ENCODE measurements around the gene CPED1. TPM values are rescaled to one million over a fixed set of nuclear protein-coding genes. Genes with fewer than 3 reads are reported as not detected.
"Not testable (repeated sequence)": the region's sequence is repeated elsewhere in the genome, so short reads cannot be mapped to it uniquely, and the experiment has no call there.

The CPED1 gene
- total RNA-seq, 2 experiments from 2014 or later = not detected

- H4K20me1 ChIP-seq (ENCODE audit: insufficient read depth, low read length); H3K27ac ChIP-seq (ENCODE audit: low read depth, low read length, poor library complexity, severe bottlenecking); H2AFZ ChIP-seq (ENCODE audit: low read length); H3K9me2 ChIP-seq (ENCODE audit: insufficient read depth, low read length); DNase-seq (ENCODE audit: low spot score); H3K9me3 ChIP-seq (ENCODE audit: low read length); H3K4me1 ChIP-seq (ENCODE audit: insufficient read depth, low read length, poor library complexity, severe bottlenecking); H3K4me2 ChIP-seq (ENCODE audit: low read length); intact Hi-C loops (cut with micrococcal nuclease; ENCODE audit: unreplicated experiment); H3K4me3 ChIP-seq (ENCODE audit: low read depth, low read length, poor library complexity, severe bottlenecking); POLR2A ChIA-PET; BruUV-seq (replicated peaks); H3K36me3 ChIP-seq (ENCODE audit: insufficient read depth, low read length); H3K79me2 ChIP-seq (ENCODE audit: insufficient read depth, low read depth, low read length); CTCF ChIA-PET (ENCODE audit: unreplicated experiment): not testable (repeated sequence)
These were observed 48.8 kb downstream of the CPED1 start for GRCh38 chr7:121037329-121037728.

- Histone ChIP-seq H3K36me3 (ENCODE audit: insufficient read depth, low read length) (no peaks in the 10 kb centered on the region), H3K4me1 (ENCODE audit: insufficient read depth, low read length, poor library complexity, severe bottlenecking) (no peaks in the 10 kb centered on the region), H3K4me2 (ENCODE audit: low read length) (no peak overlapping the region), H4K20me1 (ENCODE audit: insufficient read depth, low read length) (no peaks in the 10 kb centered on the region), H3K4me3 (ENCODE audit: low read depth, low read length, poor library complexity, severe bottlenecking) (no peak overlapping the region), H3K27ac (ENCODE audit: low read depth, low read length, poor library complexity, severe bottlenecking) (no peak overlapping the region), H3K9me3 (ENCODE audit: low read length) (no peaks in the 10 kb centered on the region), H3K79me2 (ENCODE audit: insufficient read depth, low read depth, low read length) (no peaks in the 10 kb centered on the region), H2AFZ (ENCODE audit: low read length) (no peak overlapping the region), H3K9me2 (ENCODE audit: insufficient read depth, low read length) (no peaks in the 10 kb centered on the region)
- BruUV-seq (replicated peaks) = no TSS peak
- ChIA-PET CTCF (ENCODE audit: unreplicated experiment) (no interaction called here), POLR2A (interaction anchor here (0.9 kb wide), 1 partner anchor 12 kb away, joined by 3 read pairs; no protein-coding TSS in a partner anchor)
- TF ChIP-seq EZH2phosphoT487 (IDR thresholded peaks at IDR 0.05; ENCODE audit: borderline replicate concordance, low read depth, low read length) = no peak
- TF ChIP-seq CTCF (conservative IDR thresholded peaks at IDR 0.05; ENCODE audit: low read length) = no peak
- DNase-seq (ENCODE audit: low spot score) = no peak
- intact Hi-C loops (cut with micrococcal nuclease; ENCODE audit: unreplicated experiment) = no loop called here
These were observed 49.6 kb downstream of the CPED1 start for GRCh38 chr7:121037957-121038716.

- no peak overlapping the region for H2AFZ ChIP-seq (ENCODE audit: low read length)
- no peak overlapping the region for H3K27ac ChIP-seq (ENCODE audit: low read depth, low read length, poor library complexity, severe bottlenecking)
- DNase-seq (ENCODE audit: low spot score) = no peak
- H3K4me3 ChIP-seq (ENCODE audit: low read depth, low read length, poor library complexity, severe bottlenecking) = no peak overlapping the region
- CTCF ChIA-PET (ENCODE audit: unreplicated experiment) = no interaction called here
- H3K79me2 ChIP-seq (ENCODE audit: insufficient read depth, low read depth, low read length) = no peaks in the 10 kb centered on the region
- TF ChIP-seq CTCF (conservative IDR thresholded peaks at IDR 0.05; ENCODE audit: low read length) = no peak
- no peak for TF ChIP-seq EZH2phosphoT487 (IDR thresholded peaks at IDR 0.05; ENCODE audit: borderline replicate concordance, low read depth, low read length)
- no TSS peak for BruUV-seq (replicated peaks)
- H3K9me2 ChIP-seq (ENCODE audit: insufficient read depth, low read length) = no peaks in the 10 kb centered on the region
- no peaks in the 10 kb centered on the region for H3K36me3 ChIP-seq (ENCODE audit: insufficient read depth, low read length)
- H3K4me2 ChIP-seq (ENCODE audit: low read length) = no peak overlapping the region
- no peaks in the 10 kb centered on the region for H3K9me3 ChIP-seq (ENCODE audit: low read length)
- no peaks in the 10 kb centered on the region for H3K4me1 ChIP-seq (ENCODE audit: insufficient read depth, low read length, poor library complexity, severe bottlenecking)
- H4K20me1 ChIP-seq (ENCODE audit: insufficient read depth, low read length) = no peaks in the 10 kb centered on the region
- POLR2A ChIA-PET = interaction anchor here (0.9 to 1.2 kb wide), 2 partner anchors 11 to 12 kb away, joined by 3 to 4 read pairs; no protein-coding TSS in a partner anchor
- intact Hi-C loops (cut with micrococcal nuclease; ENCODE audit: unreplicated experiment) = no loop called here
These were observed 50.4 kb downstream of the CPED1 start for GRCh38 chr7:121038717-121039509.

All from OCI-LY7 (cell line).